K562 (cell line): ENCODE data around the gene TMEM11. TPM values are rescaled to one million over a fixed set of nuclear protein-coding genes. Genes with fewer than 3 reads are reported as not detected.
"Not testable (repeated sequence)": the region's sequence is repeated elsewhere in the genome, so short reads cannot be mapped to it uniquely, and the experiment has no call there.

Source experiments
- ATAC-seq: fragments of 200-7000 bp; cut with Tn5 transposase; 3 replicates; pipeline ENCODE4 v1.9.1; 2020; ENCODE audit warnings: moderate library complexity
- BruUV-seq: library from RNA; stranded (reverse); fragments of 400-500 nt; replicated peaks from 2 replicates; lab custom pipeline; 2021; lab: Mats Ljungman, UMichigan
- CTCF ChIA-PET: fragments of 300-600 bp; formaldehyde crosslinking; extraction: SDS; loops from one replicate; lab custom pipeline; 2021; ENCODE audit warnings: low intra/inter-chr PET ratio; lab: Yijun Ruan, JAX
- POLR2A ChIA-PET: fragments of 300-600, 350-650 bp; sonication (Branson Sonifier 250); formaldehyde crosslinking; extraction: SDS; loops from one replicate; lab custom pipeline; 2021; ENCODE audit warnings: antibody characterized with exemption, inconsistent platforms; lab: Yijun Ruan, JAX
- DNase-seq, 4 experiments: peaks; one replicate each; pipeline versions ENCODE4 v3.0.0 to v3.0.0-alpha.2; 2011 to 2018; ENCODE audit warnings: low spot score in 3 of 4, mixed read lengths in 3 of 4; ENCODE audit errors: extremely low read depth in 1 of 4
- FAIRE-seq: peaks from 2 replicates; lab custom pipeline; 2011; peaks lifted over from hg19 to GRCh38; lab: Jason Lieb, UNC
- H2AFZ ChIP-seq: 2 replicates; pipeline ENCODE4 v1.6.0; 2011; ENCODE audit warnings: low read depth, low read length, control low read depth, inconsistent platforms
- H3K27ac ChIP-seq: fragments of 200-600 bp; 3 replicates; pipeline ENCODE4 v1.8.0; 2011; ENCODE audit warnings: low read depth, mild to moderate bottlenecking, control low read depth, inconsistent platforms, low read length, moderate library complexity, mixed read lengths; ENCODE audit errors: extremely low read depth
- H3K27me3 ChIP-seq, 2 experiments: fragments of 300-600 bp in 1 of 2; 2 replicates in 1 of 2; 3 replicates in 1 of 2; pipeline versions ENCODE4 v1.6.0 to v1.8.0; 2011; ENCODE audit warnings: inconsistent platforms in 2 of 2, low read length in 2 of 2, mild to moderate bottlenecking in 1 of 2, mixed read lengths in 1 of 2, moderate library complexity in 1 of 2; ENCODE audit not compliant: control insufficient read depth in 2 of 2, insufficient read depth in 2 of 2
- H3K36me3 ChIP-seq: fragments of 300-600 bp; 3 replicates; pipeline ENCODE4 v1.8.0; 2011; ENCODE audit warnings: mild to moderate bottlenecking, low read length, inconsistent platforms; ENCODE audit not compliant: control insufficient read depth, insufficient read depth
- H3K4me1 ChIP-seq, 2 experiments: fragments of 200-600 bp in 1 of 2; replicated peaks in 1 of 2; 2 replicates in 1 of 2; 3 replicates in 1 of 2; pipeline versions ENCODE4 v1.5.1 to v1.8.0; 2011; ENCODE audit warnings: inconsistent platforms in 2 of 2, low read length in 2 of 2, mild to moderate bottlenecking in 1 of 2, mixed read lengths in 1 of 2, moderate library complexity in 1 of 2; ENCODE audit not compliant: control insufficient read depth in 2 of 2, insufficient read depth in 2 of 2
- H3K4me2 ChIP-seq: 2 replicates; pipeline ENCODE4 v1.6.1; 2011; ENCODE audit warnings: low read length, control low read depth, inconsistent platforms, mixed read lengths; ENCODE audit not compliant: insufficient read depth
- H3K4me3 ChIP-seq: fragments of 200-600 bp; sonication (generic), shearing (Covaris generic); 2 replicates; pipeline ENCODE4 v1.5.1; 2016; ENCODE audit warnings: control low read depth, inconsistent platforms
- H3K79me2 ChIP-seq: fragments of 200-600 bp; 3 replicates; pipeline ENCODE4 v1.8.0; 2011; ENCODE audit warnings: low read length, inconsistent platforms; ENCODE audit not compliant: control insufficient read depth, insufficient read depth
- H3K9ac ChIP-seq, 2 experiments: 2 replicates each; pipeline versions ENCODE4 v1.6.0 to v1.6.1; 2011; ENCODE audit warnings: low read depth in 2 of 2, low read length in 2 of 2, control low read depth in 1 of 2, inconsistent platforms in 1 of 2, mild to moderate bottlenecking in 1 of 2, mixed read lengths in 1 of 2; ENCODE audit not compliant: insufficient read depth in 1 of 2
- H3K9me1 ChIP-seq: one replicate; pipeline ENCODE4 v1.6.0; 2011; ENCODE audit warnings: inconsistent platforms, mild to moderate bottlenecking, low read length, moderate library complexity; ENCODE audit not compliant: control insufficient read depth, insufficient read depth
- H3K9me3 ChIP-seq: replicated peaks from 2 replicates; pipeline ENCODE4 v1.5.1; 2011; ENCODE audit warnings: low read depth, low read length, inconsistent platforms; ENCODE audit not compliant: control insufficient read depth, insufficient read depth
- H4K20me1 ChIP-seq: replicated peaks from 2 replicates; pipeline ENCODE4 v1.6.1; 2011; ENCODE audit warnings: low read length, inconsistent platforms, mixed read lengths; ENCODE audit not compliant: control insufficient read depth, insufficient read depth
- HSF4 ChIP-seq: fragments of 250-450 bp; sonication (Bioruptor Pico); IDR thresholded peaks from 2 replicates; pipeline ENCODE4 v2.1.2; 2022; ENCODE audit warnings: mild to moderate bottlenecking, moderate library complexity, borderline replicate concordance
- NCOA2 ChIP-seq, 2 experiments: fragments of 450-650 bp; IDR thresholded peaks; 2 replicates each; pipeline ENCODE4 v1.6.1; 2018; ENCODE audit warnings: mild to moderate bottlenecking in 2 of 2, moderate library complexity in 1 of 2; ENCODE audit not compliant: partially characterized antibody in 2 of 2
- SNRNP70 ChIP-seq: fragments of 200-400 bp; formaldehyde crosslinking; optimal IDR thresholded peaks from 2 replicates; pipeline ENCODE3; 2017; ENCODE audit warnings: low read depth, low read length
- SPI1 ChIP-seq: IDR thresholded peaks from 2 replicates; pipeline ENCODE4 v1.6.1; 2011; ENCODE audit warnings: low read depth, low read length, control low read depth, borderline replicate concordance
- ZBED1 ChIP-seq: IDR thresholded peaks from 2 replicates; pipeline ENCODE4 v1.6.1; 2014
- WGBS: fragments of 100-300 bp; shearing (Covaris generic); methylation state at CpG from one replicate; pipeline ENCODE4 v1.1.6; 2016; ENCODE audit warnings: low coverage, mixed read lengths; ENCODE audit not compliant: insufficient coverage; ENCODE audit errors: missing lambda C conversion rate; 5-methylcytosine and 5-hydroxymethylcytosine counted together
- in situ Hi-C: fragments of 300-500 bp; cut with MboI; formaldehyde crosslinking; loops from 4 replicates; pipeline ENCODE4 v1.15.0; 2018; ENCODE audit warnings: inconsistent platforms, mixed read lengths
- intact Hi-C: fragments of 100-400 bp; cut with micrococcal nuclease; formaldehyde crosslinking; loops from 2 replicates; pipeline ENCODE4 v1.14.2; 2022
- polyA plus RNA-seq, 8 experiments: library from polyadenylated mRNA; depleted of rRNA in 4 of 8; stranded (reverse) in 5 of 8; unstranded in 3 of 8; fragments of >200 nt; fragmentation: Nextera tagmentation in 2 of 8; fragmentation: Illumina TruSeq in 1 of 8; extraction: Ambion mirVana in 2 of 8; extraction: Trizol in 1 of 8; gene quantifications; 2 replicates each; pipeline versions ENCODE4 v1.2.1 to v1.2.3, GENCODE V29; 2011 to 2014; ENCODE audit warnings: inconsistent platforms in 1 of 8, missing spikeins in 1 of 8
- total RNA-seq, 7 experiments: library from RNA; depleted of rRNA in 6 of 7; stranded (reverse); fragments of >200 nt in 6 of 7; fragmentation: Illumina TruSeq in 2 of 7; extraction: Trizol in 2 of 7; gene quantifications; 2 replicates each; pipeline versions ENCODE4 v1.2.1 to v1.2.3, GENCODE V29; 2011 to 2021; ENCODE audit warnings: low replicate concordance in 1 of 7

The TMEM11 gene
- total and polyA plus RNA-seq, 9 of the 15 experiments (the other 6 are each of a cell fraction or from before 2014, with no cell fraction given): 12.0 to 40.7 (median 30.0) TPM

GRCh38 chr17:21228111-21228510 is 14.2 kb upstream of the TMEM11 start (continued):
- no peak for TF ChIP-seq ZBED1

DNA sequence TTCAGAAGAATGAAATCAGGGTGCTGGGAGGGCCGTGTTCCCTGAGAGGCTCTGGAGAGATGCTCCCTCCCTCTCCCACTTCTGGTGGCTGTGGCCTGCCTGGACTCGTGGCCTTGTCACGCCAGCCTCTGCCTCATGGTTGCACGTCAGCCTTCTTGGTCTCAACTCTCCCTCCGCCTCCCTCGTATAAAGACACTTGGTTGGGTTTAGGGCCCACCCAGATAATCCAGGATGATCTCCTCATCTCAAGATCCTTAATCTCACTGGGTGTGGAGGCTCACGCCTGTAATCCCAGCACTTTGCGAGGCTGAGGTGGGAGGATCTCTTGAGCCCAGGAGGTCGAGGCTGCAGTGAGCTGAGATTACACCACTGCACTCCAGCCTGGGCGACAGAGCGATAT is 13.3 kb upstream of the TMEM11 start:
- H3K9me1 ChIP-seq, intact Hi-C loops, in situ Hi-C loops, CTCF ChIA-PET, H3K4me1 ChIP-seq, H3K27me3 ChIP-seq, FAIRE-seq, H4K20me1 ChIP-seq, H3K9ac ChIP-seq, H3K4me2 ChIP-seq, H2AFZ ChIP-seq, H3K79me2 ChIP-seq, ATAC-seq, H3K9me3 ChIP-seq, H3K4me3 ChIP-seq, BruUV-seq, H3K36me3 ChIP-seq, DNase-seq, H3K27ac ChIP-seq: not testable (repeated sequence)
- 71% methylated on average over 11 of the region's 11 CpGs for WGBS
- POLR2A ChIA-PET: interaction anchor here (0.6 kb wide), 1 partner anchor 152 kb away, joined by 3 read pairs; no protein-coding TSS in a partner anchor

GRCh38 chr17:21223086-21223485 is 9.1 kb upstream of the TMEM11 start:
- DNase-seq (no peak), ATAC-seq (no peak), FAIRE-seq (no peak)
- no peak overlapping the region for H3K9ac ChIP-seq
- no peaks in the 10 kb centered on the region for H4K20me1 ChIP-seq
- H3K36me3 ChIP-seq: peaks cover 24% of the 10 kb centered on the region; the same call in 2 of the 3 replicates
- WGBS: 95% methylated on average over 5 of the region's 6 CpGs
- H3K27me3 ChIP-seq: no peaks in the 10 kb centered on the region
- ChIA-PET CTCF (no interaction called here), POLR2A (no interaction called here)
- peaks cover 9% of the 10 kb centered on the region for H3K79me2 ChIP-seq
- H3K9me3 ChIP-seq: 0 out of 2 replicates have a peak, but pooled peaks cover 1% of the 10 kb centered on the region
- H3K9me1 ChIP-seq: no peaks in the 10 kb centered on the region
- in situ Hi-C loops (no loop called here), intact Hi-C loops (no loop called here)
- H3K27ac ChIP-seq: no peak overlapping the region
- no peak overlapping the region for H3K4me2 ChIP-seq
- H3K4me1 ChIP-seq: peaks cover 0 to under 1% of the 10 kb centered on the region in 2 experiments; a peak in 1 of 5 replicates
- TF ChIP-seq NCOA2 (IDR thresholded peaks at IDR 0.05; ENCODE audit: partially characterized antibody in 2 of 2): no peak
- no peak for TF ChIP-seq SNRNP70
- TF ChIP-seq SPI1: no peak
- no peak for TF ChIP-seq HSF4 (CRISPR knock-in tag)
- no TSS peak for BruUV-seq
- H3K4me3 ChIP-seq: no peak overlapping the region
- H2AFZ ChIP-seq: no peak overlapping the region
